RWPE1 (cell line): Measurements from ENCODE around the gene SMIM7.
"Not testable (repeated sequence)": the region's sequence is repeated elsewhere in the genome, so short reads cannot be mapped to it uniquely, and the experiment has no call there.

Experiments used
- CTCF ChIA-PET: fragments of 350-600 bp; sonication (Branson Sonifier 250); formaldehyde crosslinking; extraction: SDS; loops from one replicate; lab custom pipeline; 2021; lab: Yijun Ruan, JAX
- POLR2A ChIA-PET: fragments of 400-600 bp; formaldehyde crosslinking; extraction: SDS; loops from one replicate; lab custom pipeline; 2020; ENCODE audit warnings: antibody characterized with exemption; ENCODE audit not compliant: low non-redundant PET; lab: Yijun Ruan, JAX
- DNase-seq: peaks from one replicate; pipeline ENCODE4 v3.0.0; 2012; ENCODE audit warnings: low spot score
- H3K27ac ChIP-seq: fragments of 450-650 bp; 2 replicates; pipeline ENCODE4 v1.5.1; 2017
- CTCF ChIP-seq: fragments of 450-650 bp; conservative IDR thresholded peaks from 2 replicates; pipeline ENCODE4 v1.5.1; 2017; ENCODE audit warnings: low read depth, mild to moderate bottlenecking

The SMIM7 gene

GRCh38 chr19:16671652-16672274 lies 11.8 kb upstream of the SMIM7 start:
- TF ChIP-seq CTCF = no peak
- ChIA-PET POLR2A (no interaction called here), CTCF (no interaction called here)
- H3K27ac ChIP-seq = 0 out of 2 replicates have a peak overlapping the region, but pooled peaks have one; percentile 7
- DNase-seq = no peak

- H3K27ac ChIP-seq = no peak overlapping the region
- DNase-seq = no peak
- CTCF ChIA-PET = no interaction called here
- POLR2A ChIA-PET = no interaction called here
- no peak for TF ChIP-seq CTCF
Observed at GRCh38 chr19:16670291-16670690, 10.3 kb upstream of the SMIM7 start.

- POLR2A ChIA-PET, DNase-seq, CTCF ChIA-PET, H3K27ac ChIP-seq: not testable (repeated sequence)
Observed at GRCh38 chr19:16668702-16669101, 8.8 kb upstream of the SMIM7 start.

GRCh38 chr19:16668176-16668575 lies 8.2 kb upstream of the SMIM7 start:
- H3K27ac ChIP-seq = no peak overlapping the region
- ChIA-PET CTCF (interaction anchor here (0.6 kb wide), 1 partner anchor 384 kb away, joined by 4 read pairs; no protein-coding TSS in a partner anchor), POLR2A (no interaction called here)
- no peak for DNase-seq
- no peak for TF ChIP-seq CTCF

GRCh38 chr19:16661480-16662034 lies 1.6 kb upstream of the SMIM7 start:
- CTCF ChIA-PET = interaction anchor here (1.7 kb wide), 1 partner anchor 53 kb away, joined by 7 read pairs; no protein-coding TSS in a partner anchor
- no peak for DNase-seq
- H3K27ac ChIP-seq = peak overlapping the region; percentile 93
- POLR2A ChIA-PET = interaction anchor here (0.6 kb wide), 1 partner anchor 12 kb away, joined by 8 read pairs; no protein-coding TSS in a partner anchor
- TF ChIP-seq CTCF = no peak

GRCh38 chr19:16660763-16661479 lies 977 bp upstream of the SMIM7 start, which contains the start of gene TMEM38A:
Gene TMEM38A, plus strand, starts transcription at chr19:16661139. Its CDS starts 79 bp downstream, at chr19:16661218.
- peak; percentile 55 for DNase-seq
- POLR2A ChIA-PET = interaction anchor here (0.9 to 1.4 kb wide), 3 partner anchors 12 to 73 kb away, joined by 3 to 6 read pairs (median 6); no protein-coding TSS in a partner anchor
- CTCF ChIA-PET = interaction anchor here (0.6 to 1.7 kb wide), 2 partner anchors 54 to 643 kb away, joined by 3 to 7 read pairs; partner anchors contain the start of gene ABHD8
- TF ChIP-seq CTCF = no peak
- H3K27ac ChIP-seq = peak within 1 kb of the TSS; percentile 93
